ENCODE results near the gene CLIC3. TPM values are rescaled to one million over a fixed set of nuclear protein-coding genes. Genes with fewer than 3 reads are reported as not detected.

The CLIC3 gene
- total RNA-seq, 4 donors from 2014 or later, result 2.5 to 3.8 TPM; not detected in 2

DNA sequence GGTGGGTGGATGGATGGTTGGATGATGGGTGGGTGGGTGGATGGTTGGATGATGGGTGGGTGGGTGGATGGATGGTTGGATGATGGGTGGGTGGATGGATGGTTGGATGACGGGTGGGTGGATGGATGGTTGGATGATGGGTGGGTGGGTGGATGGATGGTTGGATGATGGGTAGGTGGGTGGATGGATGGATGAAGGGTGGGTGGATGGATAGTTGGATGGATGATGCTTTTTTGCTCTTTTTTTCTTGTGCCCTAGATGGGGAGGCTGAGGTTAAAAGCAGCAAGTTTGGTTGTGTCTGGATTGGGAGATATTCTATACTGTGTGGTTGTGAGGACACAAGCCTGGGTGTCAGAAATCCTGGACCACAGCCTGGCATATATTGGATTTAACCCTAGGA is 38.9 kb downstream of the CLIC3 start:
- intact Hi-C loops (cut with DNase I; ENCODE audit: low total_unique reads) (no loop called here), in situ Hi-C loops (cut with MboI; ENCODE audit: low pct_ligation_motif_present in 1 of 4, low pct_unique_long_range_greater_than_20kb in 1 of 4, low sequenced_read_pairs in 3 of 4) (no loop called here)
- no peak overlapping the region for H3K27ac ChIP-seq
- WGBS, 2 donors (ENCODE audit: low coverage in 1 of 2), result 80 to 87% methylated on average over 1 of the region's 1 CpG
- no peaks in the 10 kb centered on the region for H3K27me3 ChIP-seq
- TF ChIP-seq POLR2AphosphoS5 (IDR thresholded peaks at IDR 0.05) (no peak), EP300 (IDR thresholded peaks at IDR 0.05; ENCODE audit: low read depth) (no peak), POLR2A (IDR thresholded peaks at IDR 0.05) (no peak)
- TF ChIP-seq, protein P1, sequence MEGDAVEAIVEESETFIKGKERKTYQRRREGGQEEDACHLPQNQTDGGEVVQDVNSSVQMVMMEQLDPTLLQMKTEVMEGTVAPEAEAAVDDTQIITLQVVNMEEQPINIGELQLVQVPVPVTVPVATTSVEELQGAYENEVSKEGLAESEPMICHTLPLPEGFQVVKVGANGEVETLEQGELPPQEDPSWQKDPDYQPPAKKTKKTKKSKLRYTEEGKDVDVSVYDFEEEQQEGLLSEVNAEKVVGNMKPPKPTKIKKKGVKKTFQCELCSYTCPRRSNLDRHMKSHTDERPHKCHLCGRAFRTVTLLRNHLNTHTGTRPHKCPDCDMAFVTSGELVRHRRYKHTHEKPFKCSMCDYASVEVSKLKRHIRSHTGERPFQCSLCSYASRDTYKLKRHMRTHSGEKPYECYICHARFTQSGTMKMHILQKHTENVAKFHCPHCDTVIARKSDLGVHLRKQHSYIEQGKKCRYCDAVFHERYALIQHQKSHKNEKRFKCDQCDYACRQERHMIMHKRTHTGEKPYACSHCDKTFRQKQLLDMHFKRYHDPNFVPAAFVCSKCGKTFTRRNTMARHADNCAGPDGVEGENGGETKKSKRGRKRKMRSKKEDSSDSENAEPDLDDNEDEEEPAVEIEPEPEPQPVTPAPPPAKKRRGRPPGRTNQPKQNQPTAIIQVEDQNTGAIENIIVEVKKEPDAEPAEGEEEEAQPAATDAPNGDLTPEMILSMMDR (IDR thresholded peaks at IDR 0.05), result no peak
- no peaks in the 10 kb centered on the region for H3K9me3 ChIP-seq
- no peak overlapping the region for H3K4me3 ChIP-seq
- H3K36me3 ChIP-seq, result no peaks in the 10 kb centered on the region
- DNase-seq, result no peak
- no peaks in the 10 kb centered on the region for H3K4me1 ChIP-seq

DNA sequence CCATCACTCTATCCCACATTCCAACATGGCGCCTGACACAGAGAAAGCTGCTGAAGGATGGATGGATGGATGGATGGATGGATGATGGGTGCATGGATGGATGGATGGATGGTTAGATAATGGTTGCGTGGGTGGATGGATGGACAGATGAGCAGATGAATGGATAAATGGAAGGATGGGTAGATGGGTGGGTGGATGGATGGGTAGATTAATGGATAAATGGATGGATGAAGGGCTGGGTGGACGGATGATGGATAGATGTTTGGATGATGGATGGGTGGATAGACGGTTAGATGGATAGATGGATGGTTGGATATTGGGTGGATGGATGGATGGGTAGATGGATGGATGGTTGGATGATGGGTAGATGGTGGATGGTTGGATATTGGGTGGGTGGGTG is 39.8 kb downstream of the CLIC3 start:
- no peaks in the 10 kb centered on the region for H3K4me1 ChIP-seq
- intact Hi-C loops (cut with DNase I; ENCODE audit: low total_unique reads) (no loop called here), in situ Hi-C loops (cut with MboI; ENCODE audit: low pct_ligation_motif_present in 1 of 4, low pct_unique_long_range_greater_than_20kb in 1 of 4, low sequenced_read_pairs in 3 of 4) (no loop called here)
- H3K36me3 ChIP-seq, result no peaks in the 10 kb centered on the region
- H3K27me3 ChIP-seq, result no peaks in the 10 kb centered on the region
- 94 to 100% methylated on average over 2 to 4 of the region's 4 CpGs for whole genome bisulfite sequencing, 2 donors (ENCODE audit: low coverage in 1 of 2)
- H3K27ac ChIP-seq, result no peak overlapping the region
- TF ChIP-seq POLR2AphosphoS5 (IDR thresholded peaks at IDR 0.05) (no peak), POLR2A (IDR thresholded peaks at IDR 0.05) (no peak), EP300 (IDR thresholded peaks at IDR 0.05; ENCODE audit: low read depth) (no peak)
- TF ChIP-seq, protein P1 (IDR thresholded peaks at IDR 0.05), result no peak
- no peak overlapping the region for H3K4me3 ChIP-seq
- DNase-seq, result no peak
- no peaks in the 10 kb centered on the region for H3K9me3 ChIP-seq

DNA sequence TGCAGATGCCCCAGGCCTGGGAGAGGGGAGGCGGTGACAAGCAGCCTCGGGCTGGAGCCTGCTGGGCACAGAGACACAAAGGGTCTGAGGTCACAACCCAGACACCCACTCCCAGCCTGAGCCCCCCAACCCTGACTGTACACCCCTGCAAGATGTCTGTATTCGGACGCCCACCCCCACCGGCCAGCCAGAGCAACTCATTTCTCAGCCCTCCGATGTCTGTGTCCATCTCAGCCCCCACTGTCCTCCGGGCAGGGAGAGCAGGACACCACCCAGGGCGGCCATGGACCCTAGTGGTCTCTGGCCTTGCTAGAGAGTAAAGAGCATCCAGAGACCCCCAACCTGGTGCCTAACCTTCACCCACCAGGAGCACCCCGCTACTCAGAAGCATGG is 40.4 kb downstream of the CLIC3 start:
- TF ChIP-seq POLR2A (IDR thresholded peaks at IDR 0.05) (no peak), POLR2AphosphoS5 (IDR thresholded peaks at IDR 0.05) (no peak), EP300 (IDR thresholded peaks at IDR 0.05; ENCODE audit: low read depth) (no peak)
- TF ChIP-seq, protein P1 (IDR thresholded peaks at IDR 0.05), result no peak
- H3K4me1 ChIP-seq, result peaks cover 0 to 3% (median under 1%) of the 10 kb centered on the region in 4 donors
- H3K36me3 ChIP-seq, result no peaks in the 10 kb centered on the region
- no peak overlapping the region for H3K27ac ChIP-seq
- 94% methylated on average over 7 of the region's 9 CpGs; no CpG with 5 or more reads in 1 of the 2 donors for WGBS, 2 donors (ENCODE audit: low coverage in 1 of 2)
- in situ Hi-C loops (cut with MboI; ENCODE audit: low pct_ligation_motif_present in 1 of 4, low pct_unique_long_range_greater_than_20kb in 1 of 4, low sequenced_read_pairs in 3 of 4), result no loop called here
- H3K27me3 ChIP-seq, result no peaks in the 10 kb centered on the region
- no peak overlapping the region for H3K4me3 ChIP-seq
- intact Hi-C loops (cut with DNase I; ENCODE audit: low total_unique reads), result no loop called here
- no peaks in the 10 kb centered on the region for H3K9me3 ChIP-seq
- DNase-seq, result no peak

DNA sequence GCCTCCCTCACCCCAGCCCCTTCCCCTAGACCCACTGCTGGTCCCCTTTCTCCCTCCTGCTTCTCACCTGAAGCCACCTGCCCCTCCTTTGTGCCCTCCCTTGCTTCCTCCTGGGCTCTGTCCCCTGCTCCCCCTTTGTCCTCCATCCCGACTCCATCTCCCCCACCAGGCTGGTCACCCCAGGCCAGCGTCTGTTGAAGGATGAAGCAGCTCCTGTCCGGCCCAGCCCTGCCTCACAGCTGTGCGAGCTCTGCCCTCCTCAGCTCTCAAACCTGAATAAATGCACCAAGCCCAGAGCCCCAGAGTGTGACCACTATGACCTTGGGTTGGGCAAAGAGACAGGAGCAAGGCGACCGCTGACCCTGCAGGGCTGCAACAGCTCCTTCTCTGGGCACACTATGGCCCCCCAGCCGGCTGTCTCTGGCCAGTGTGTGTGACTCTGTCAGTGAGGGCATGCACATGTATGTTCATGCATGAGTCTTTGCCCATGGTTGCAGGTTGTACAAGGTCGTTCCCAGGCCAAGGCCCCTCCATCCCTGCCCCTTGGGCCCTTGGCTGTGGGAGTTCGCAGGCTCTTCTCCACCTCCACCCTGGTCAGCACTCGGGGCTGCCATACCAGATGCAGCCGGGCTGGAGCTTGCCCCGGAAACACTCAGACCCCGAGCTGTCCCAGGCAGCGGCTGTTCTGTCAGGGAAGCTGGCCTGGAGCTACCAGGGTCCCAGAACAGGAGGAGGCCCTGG is 41.0 kb downstream of the CLIC3 start:
- Histone ChIP-seq H3K4me3 (no peak overlapping the region), H3K36me3 (no peaks in the 10 kb centered on the region), H3K27me3 (no peaks in the 10 kb centered on the region), H3K4me1 (peaks cover under 1 to 9% (median 6%) of the 10 kb centered on the region in 4 donors), H3K27ac (no peak overlapping the region), H3K9me3 (no peaks in the 10 kb centered on the region)
- in situ Hi-C loops (cut with MboI; ENCODE audit: low pct_ligation_motif_present in 1 of 4, low pct_unique_long_range_greater_than_20kb in 1 of 4, low sequenced_read_pairs in 3 of 4), result no loop called here
- TF ChIP-seq POLR2AphosphoS5 (IDR thresholded peaks at IDR 0.05), result no peak
- TF ChIP-seq EP300 (IDR thresholded peaks at IDR 0.05; ENCODE audit: low read depth), result no peak
- TF ChIP-seq, protein P1 (IDR thresholded peaks at IDR 0.05), result no peak
- TF ChIP-seq POLR2A (IDR thresholded peaks at IDR 0.05), result no peak
- no peak for DNase-seq
- intact Hi-C loops (cut with DNase I; ENCODE audit: low total_unique reads), result no loop called here
- WGBS, 2 donors (ENCODE audit: low coverage in 1 of 2), result 94 to 95% methylated on average over 4 to 9 of the region's 14 CpGs
